ENCODE data around the gene OTOP2.

Gene OTOP2

DNA sequence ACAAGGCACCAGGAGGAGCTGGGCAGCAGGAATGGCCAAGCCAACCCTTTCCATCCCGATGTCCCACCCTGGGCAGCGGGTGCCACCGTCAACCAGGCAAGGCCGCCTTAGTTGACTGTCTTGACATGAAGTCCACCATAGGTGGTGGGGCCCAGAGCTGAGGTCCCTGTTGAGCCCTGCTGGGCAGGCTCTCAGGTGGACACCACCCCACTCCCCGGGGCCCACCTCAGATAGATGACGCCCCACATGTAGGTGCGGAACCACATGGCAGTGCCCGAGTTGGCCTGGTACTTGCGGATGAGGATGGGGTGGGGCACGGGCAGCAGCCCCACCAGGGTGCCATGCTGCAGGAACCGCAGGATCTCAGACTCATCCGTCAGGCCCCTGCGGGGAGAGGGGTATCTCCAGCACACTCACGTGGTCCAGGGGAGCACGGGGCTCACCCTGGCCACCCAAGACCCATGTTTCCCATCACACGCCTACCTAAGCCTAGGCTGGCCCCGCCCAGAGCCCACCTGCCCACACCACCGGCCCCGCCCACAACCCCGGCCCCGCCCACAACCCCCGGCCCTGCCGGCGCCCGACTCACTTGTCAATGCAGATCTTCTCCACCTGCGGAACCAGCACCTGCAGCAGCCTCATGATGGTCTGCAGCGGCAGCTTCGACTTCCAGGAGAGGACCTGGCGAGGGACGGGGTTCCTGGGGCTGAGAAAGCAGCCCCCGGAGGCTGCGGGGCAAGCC lies 27.8 kb downstream of the OTOP2 start:
- no peak overlapping the region for H3K4me3 ChIP-seq (ENCODE audit: low read depth, low read length)

GRCh38 chr17:74952431-74953133 lies 28.5 kb downstream of the OTOP2 start:
- H3K4me3 ChIP-seq (ENCODE audit: low read depth, low read length) = no peak overlapping the region
- TF ChIP-seq, protein P1, sequence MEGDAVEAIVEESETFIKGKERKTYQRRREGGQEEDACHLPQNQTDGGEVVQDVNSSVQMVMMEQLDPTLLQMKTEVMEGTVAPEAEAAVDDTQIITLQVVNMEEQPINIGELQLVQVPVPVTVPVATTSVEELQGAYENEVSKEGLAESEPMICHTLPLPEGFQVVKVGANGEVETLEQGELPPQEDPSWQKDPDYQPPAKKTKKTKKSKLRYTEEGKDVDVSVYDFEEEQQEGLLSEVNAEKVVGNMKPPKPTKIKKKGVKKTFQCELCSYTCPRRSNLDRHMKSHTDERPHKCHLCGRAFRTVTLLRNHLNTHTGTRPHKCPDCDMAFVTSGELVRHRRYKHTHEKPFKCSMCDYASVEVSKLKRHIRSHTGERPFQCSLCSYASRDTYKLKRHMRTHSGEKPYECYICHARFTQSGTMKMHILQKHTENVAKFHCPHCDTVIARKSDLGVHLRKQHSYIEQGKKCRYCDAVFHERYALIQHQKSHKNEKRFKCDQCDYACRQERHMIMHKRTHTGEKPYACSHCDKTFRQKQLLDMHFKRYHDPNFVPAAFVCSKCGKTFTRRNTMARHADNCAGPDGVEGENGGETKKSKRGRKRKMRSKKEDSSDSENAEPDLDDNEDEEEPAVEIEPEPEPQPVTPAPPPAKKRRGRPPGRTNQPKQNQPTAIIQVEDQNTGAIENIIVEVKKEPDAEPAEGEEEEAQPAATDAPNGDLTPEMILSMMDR (IDR thresholded peaks at IDR 0.05; ENCODE audit: low read depth, low read length) = no peak

More for the DNA sequence above, 27.8 kb downstream of the OTOP2 start:
- TF ChIP-seq, protein P1 (IDR thresholded peaks at IDR 0.05; ENCODE audit: low read depth, low read length) = no peak

GRCh38 chr17:74953134-74953687 lies 29.1 kb downstream of the OTOP2 start:
- no peak overlapping the region for H3K4me3 ChIP-seq (ENCODE audit: low read depth, low read length)
- TF ChIP-seq, protein P1 (IDR thresholded peaks at IDR 0.05; ENCODE audit: low read depth, low read length) = no peak

GRCh38 chr17:74954115-74954514 lies 30.0 kb downstream of the OTOP2 start:
- TF ChIP-seq, protein P1 (IDR thresholded peaks at IDR 0.05; ENCODE audit: low read depth, low read length) = no peak

GRCh38 chr17:74954665-74955421 lies 30.8 kb downstream of the OTOP2 start:
- no peak overlapping the region for H3K4me3 ChIP-seq (ENCODE audit: low read depth, low read length)
- TF ChIP-seq, protein P1 (IDR thresholded peaks at IDR 0.05; ENCODE audit: low read depth, low read length) = no peak

More at GRCh38 chr17:74954115-74954514, 30.0 kb downstream of the OTOP2 start:
- no peak overlapping the region for H3K4me3 ChIP-seq (ENCODE audit: low read depth, low read length)

DNA sequence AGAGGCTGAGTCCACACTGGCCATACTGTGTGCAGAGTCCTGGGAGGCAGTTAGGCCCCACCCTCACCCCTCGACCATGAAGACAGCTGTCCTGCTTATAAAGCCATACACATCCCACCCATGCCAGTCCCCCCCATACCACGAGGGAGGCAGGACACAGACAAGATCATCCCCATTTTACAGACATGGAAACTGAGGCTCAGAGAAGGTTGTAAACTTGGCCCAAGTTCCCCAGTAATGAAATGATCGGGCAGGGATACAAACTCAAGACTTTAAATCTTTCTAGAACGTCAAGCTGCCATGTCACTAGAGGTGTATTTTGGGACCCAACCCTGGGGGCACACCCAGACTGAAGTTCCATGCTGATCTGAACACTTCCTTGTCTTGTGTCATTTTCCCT lies 32.0 kb downstream of the OTOP2 start:
- TF ChIP-seq, protein P1 (IDR thresholded peaks at IDR 0.05; ENCODE audit: low read depth, low read length) = no peak
- H3K4me3 ChIP-seq (ENCODE audit: low read depth, low read length) = no peak overlapping the region

Measured in WI38 (cell line).